SK-N-SH (cell line): ENCODE results near the gene ATG7. TPM values are rescaled to one million over a fixed set of nuclear protein-coding genes. Genes with fewer than 3 reads are reported as not detected.
"Not testable (repeated sequence)": the region's sequence is repeated elsewhere in the genome, so short reads cannot be mapped to it uniquely, and the experiment has no call there.

Source experiments
- CTCF ChIA-PET: fragments of 300-600, 350-600 bp; formaldehyde crosslinking; extraction: SDS; loops from one replicate; lab custom pipeline; 2021; lab: Yijun Ruan, JAX
- POLR2A ChIA-PET: fragments of 350-600 bp; sonication (Branson Sonifier 250); formaldehyde crosslinking; extraction: SDS; loops from one replicate; lab custom pipeline; 2020; ENCODE audit warnings: antibody characterized with exemption, inconsistent platforms; lab: Yijun Ruan, JAX
- DNase-seq: peaks from one replicate; pipeline ENCODE4 v3.0.0; 2012
- H2AFZ ChIP-seq: fragments of 200-600 bp; sonication (generic); 2 replicates; pipeline ENCODE4 v1.8.1; 2016; ENCODE audit warnings: antibody characterized with exemption, mild to moderate bottlenecking, low read depth
- H3F3A ChIP-seq: fragments of 200-600 bp; sonication (generic); replicated peaks from 2 replicates; pipeline ENCODE3; 2016; ENCODE audit warnings: antibody characterized with exemption, mild to moderate bottlenecking; ENCODE audit not compliant: insufficient read depth
- H3K27ac ChIP-seq, 2 experiments: fragments of 200-500 bp in 1 of 2; fragments of 200-600 bp in 1 of 2; sonication (Bioruptor generic) in 1 of 2; sonication (generic), shearing (Covaris generic) in 1 of 2; 2 replicates each; pipeline versions ENCODE4 v1.5.1 to v1.6.1; 2014 to 2016; ENCODE audit warnings: low read depth in 2 of 2, inconsistent platforms in 1 of 2, low read length in 1 of 2, mild to moderate bottlenecking in 1 of 2, mixed read lengths in 1 of 2
- H3K27me3 ChIP-seq: fragments of 200-600 bp; sonication (generic), shearing (Covaris generic); 2 replicates; pipeline ENCODE4 v1.6.1; 2016; ENCODE audit warnings: mixed run types; ENCODE audit not compliant: insufficient read depth
- H3K36me3 ChIP-seq, 2 experiments: fragments of 200-500 bp in 1 of 2; fragments of 200-600 bp in 1 of 2; sonication (Bioruptor generic) in 1 of 2; sonication (generic) in 1 of 2; replicated peaks in 1 of 2; 2 replicates each; pipeline versions ENCODE3 to v1.5.1; 2014 to 2016; ENCODE audit warnings: low read length in 1 of 2, mild to moderate bottlenecking in 1 of 2; ENCODE audit not compliant: insufficient read depth in 2 of 2, control insufficient read depth in 1 of 2
- H3K4me1 ChIP-seq, 2 experiments: fragments of 200-500 bp in 1 of 2; fragments of 200-600 bp in 1 of 2; sonication (Bioruptor generic) in 1 of 2; sonication (generic), shearing (Covaris generic) in 1 of 2; 2 replicates each; pipeline versions ENCODE4 v1.5.1 to v1.6.1; 2014 to 2016; ENCODE audit warnings: low read depth in 1 of 2, low read length in 1 of 2, mixed run types in 1 of 2; ENCODE audit not compliant: insufficient read depth in 2 of 2, control insufficient read depth in 1 of 2
- H3K4me2 ChIP-seq: fragments of 200-600 bp; sonication (generic), shearing (Covaris generic); 2 replicates; pipeline ENCODE4 v1.6.1; 2017; ENCODE audit warnings: mixed run types
- H3K4me3 ChIP-seq, 2 experiments: fragments of 200-500 bp in 1 of 2; fragments of 200-600 bp in 1 of 2; sonication (Bioruptor generic) in 1 of 2; sonication (generic), shearing (Covaris generic) in 1 of 2; 2 replicates each; pipeline versions ENCODE4 v1.5.1 to v1.8.1; 2014 to 2016; ENCODE audit warnings: low read depth in 2 of 2, inconsistent platforms in 1 of 2, low read length in 1 of 2, mild to moderate bottlenecking in 1 of 2, mixed read lengths in 1 of 2, moderate library complexity in 1 of 2
- H3K79me2 ChIP-seq: fragments of 200-600 bp; sonication (generic); 2 replicates; pipeline ENCODE4 v1.8.1; 2017; ENCODE audit warnings: mild to moderate bottlenecking; ENCODE audit not compliant: insufficient read depth
- H3K9ac ChIP-seq: fragments of 200-600 bp; sonication (generic); 2 replicates; pipeline ENCODE4 v1.6.1; 2017; ENCODE audit warnings: mixed run types
- H3K9me2 ChIP-seq: fragments of 200-600 bp; sonication (generic); 2 replicates; pipeline ENCODE4 v1.6.1; 2017; ENCODE audit warnings: mixed run types
- H3K9me3 ChIP-seq: fragments of 200-600 bp; sonication (generic); 2 replicates; pipeline ENCODE4 v1.6.1; 2017; ENCODE audit warnings: mixed run types, mild to moderate bottlenecking, moderate library complexity
- H4K20me1 ChIP-seq: fragments of 200-600 bp; sonication (generic); 2 replicates; pipeline ENCODE4 v1.6.1; 2017; ENCODE audit warnings: mild to moderate bottlenecking, mixed run types; ENCODE audit not compliant: insufficient read depth
- ELF1 ChIP-seq: IDR thresholded peaks from 2 replicates; pipeline ENCODE4 v1.4.0; 2012
- FOSL2 ChIP-seq: IDR thresholded peaks from 2 replicates; pipeline ENCODE4 v1.4.0; 2012; ENCODE audit warnings: low read depth, mild to moderate bottlenecking, moderate library complexity, borderline replicate concordance
- GATA2 ChIP-seq: sonication (generic); formaldehyde crosslinking; IDR thresholded peaks from 2 replicates; pipeline ENCODE4 v1.5.0; 2020; ENCODE audit warnings: mild to moderate bottlenecking, missing genetic modification reagents
- MEF2A ChIP-seq: IDR thresholded peaks from 2 replicates; pipeline ENCODE4 v1.4.0; 2012; ENCODE audit warnings: low read depth, borderline replicate concordance
- MXI1 ChIP-seq: IDR thresholded peaks from 2 replicates; pipeline ENCODE4 v1.6.1; 2012; ENCODE audit warnings: mild to moderate bottlenecking, low read depth, low read length, improper control_type of control experiment
- NFIC ChIP-seq: IDR thresholded peaks from 2 replicates; pipeline ENCODE4 v1.4.0; 2012; ENCODE audit warnings: borderline replicate concordance
- RAD21 ChIP-seq: IDR thresholded peaks from 2 replicates; pipeline ENCODE4 v1.6.1; 2012; ENCODE audit warnings: mild to moderate bottlenecking, low read length
- REST ChIP-seq: IDR thresholded peaks from 2 replicates; pipeline ENCODE4 v1.6.1; 2012; ENCODE audit warnings: mild to moderate bottlenecking, low read depth, low read length, moderate library complexity
- USF2 ChIP-seq: fragments of 150-350 bp; IDR thresholded peaks from 2 replicates; pipeline ENCODE4 v1.6.1; 2017; ENCODE audit warnings: antibody characterized with exemption, low read length, low read depth, borderline replicate concordance
- YY1 ChIP-seq: IDR thresholded peaks from 2 replicates; pipeline ENCODE4 v1.4.0; 2012; ENCODE audit warnings: low read depth, mild to moderate bottlenecking
- ZBTB33 ChIP-seq: IDR thresholded peaks from 2 replicates; pipeline ENCODE4 v1.4.0; 2012; ENCODE audit warnings: low read depth, borderline replicate concordance
- WGBS: methylation state at CpG from one replicate; pipeline ENCODE4 v1.1.6; 2017; ENCODE audit warnings: low lambda C conversion rate; 5-methylcytosine and 5-hydroxymethylcytosine counted together
- polyA plus RNA-seq, 3 experiments: library from polyadenylated mRNA; depleted of rRNA; stranded (reverse); fragments of >200 nt; gene quantifications; 2 replicates each; pipeline ENCODE4 v1.2.3, GENCODE V29; 2012

ATG7 gene
- polyA plus RNA-seq, 1 of the 3 experiments (the other 2 are of a cell fraction): 29.5 TPM

GRCh38 chr3:11437506-11437905 lies 165.3 kb downstream of the ATG7 start (continued):
- TF ChIP-seq NFIC: no peak
- TF ChIP-seq MEF2A: no peak
- TF ChIP-seq GATA2 (CRISPR knock-in tag): no peak

- ChIA-PET POLR2A (interaction anchor here (0.6 kb wide), 1 partner anchor 34 kb away, joined by 3 read pairs; no protein-coding TSS in a partner anchor), CTCF (interaction anchor here (1.4 to 1.9 kb wide), 2 partner anchors 49 to 59 kb away, joined by 3 to 6 read pairs; no protein-coding TSS in a partner anchor)
- no peak overlapping the region for H3K9ac ChIP-seq
- no peak for TF ChIP-seq RAD21
- TF ChIP-seq ZBTB33: no peak
- TF ChIP-seq ELF1: no peak
- TF ChIP-seq USF2: no peak
- no peak for TF ChIP-seq YY1
- TF ChIP-seq MXI1: no peak
- TF ChIP-seq FOSL2: no peak
- TF ChIP-seq REST: no peak
- no peak for TF ChIP-seq NFIC
- no peak for TF ChIP-seq MEF2A
- H3K27ac ChIP-seq: no peak overlapping the region
- no peak overlapping the region for H3K4me3 ChIP-seq
- peaks cover 4 to 10% of the 10 kb centered on the region in 2 experiments; a peak in 3 of 4 replicates for H3K4me1 ChIP-seq
- no peaks in the 10 kb centered on the region for H3K79me2 ChIP-seq
- H4K20me1 ChIP-seq: no peaks in the 10 kb centered on the region
- peaks cover 0 to 3% of the 10 kb centered on the region in 2 experiments for H3K36me3 ChIP-seq
- peaks cover 3% of the 10 kb centered on the region for H3F3A ChIP-seq
- 100% methylated on average over 2 of the region's 2 CpGs for WGBS
- H3K9me2 ChIP-seq: no peaks in the 10 kb centered on the region
- H3K4me2 ChIP-seq: no peak overlapping the region
- no peaks in the 10 kb centered on the region for H3K27me3 ChIP-seq
- no peak overlapping the region for H2AFZ ChIP-seq
- DNase-seq: no peak
- no peaks in the 10 kb centered on the region for H3K9me3 ChIP-seq
Observed at GRCh38 chr3:11438646-11439045, 166.4 kb downstream of the ATG7 start.

- H3K27me3 ChIP-seq, H3K9me2 ChIP-seq, CTCF ChIA-PET, H3F3A ChIP-seq, H4K20me1 ChIP-seq, H3K27ac ChIP-seq, H3K4me1 ChIP-seq, H3K4me3 ChIP-seq, H3K79me2 ChIP-seq, H3K4me2 ChIP-seq, POLR2A ChIA-PET, H2AFZ ChIP-seq, DNase-seq, H3K36me3 ChIP-seq, H3K9ac ChIP-seq, H3K9me3 ChIP-seq: not testable (repeated sequence)
- WGBS: 98% methylated on average over 5 of the region's 7 CpGs
Observed at GRCh38 chr3:11441346-11441745, 169.1 kb downstream of the ATG7 start.
